PC-3 (cell line): ENCODE measurements around the gene DBP. TPM values are rescaled to one million over a fixed set of nuclear protein-coding genes. Genes with fewer than 3 reads are reported as not detected.

Experiments
- ATAC-seq: fragments of 200-7000 bp; cut with Tn5 transposase; 2 replicates; pipeline ENCODE4 v1.9.1; 2020; ENCODE audit warnings: mild to moderate bottlenecking, moderate library complexity
- BruUV-seq: library from RNA; stranded (reverse); fragments of 400-500 nt; replicated peaks from 2 replicates; lab custom pipeline; 2021; lab: Mats Ljungman, UMichigan
- CTCF ChIA-PET: fragments of 300-600 bp; sonication (Branson Sonifier 250); formaldehyde crosslinking; loops from one replicate; lab custom pipeline; 2022; ENCODE audit warnings: antibody characterized with exemption; lab: Charles Lee
- POLR2A ChIA-PET: fragments of 300-600 bp; sonication (Branson Sonifier 250); formaldehyde crosslinking; loops from one replicate; lab custom pipeline; 2022; ENCODE audit warnings: antibody characterized with exemption; ENCODE audit not compliant: unreplicated experiment; lab: Charles Lee
- DNase-seq: peaks from one replicate; pipeline ENCODE4 v3.0.0-alpha.2; 2015
- H2AFZ ChIP-seq: fragments of 300-600 bp; sonication (generic); 2 replicates; pipeline ENCODE4 v1.6.0; 2016; ENCODE audit warnings: antibody characterized with exemption, low read length
- H3F3A ChIP-seq: fragments of 300-600 bp; sonication (generic); one replicate; pipeline ENCODE4 v1.6.0; 2017; ENCODE audit warnings: antibody characterized with exemption, low read length, control low read depth, mild to moderate bottlenecking; ENCODE audit not compliant: unreplicated experiment
- H3K27ac ChIP-seq: fragments of 300-600 bp; sonication (generic); 2 replicates; pipeline ENCODE4 v1.5.1; 2016; ENCODE audit warnings: mild to moderate bottlenecking, low read length
- H3K27me3 ChIP-seq: fragments of 300-600 bp; sonication (generic); 2 replicates; pipeline ENCODE4 v1.6.1; 2016; ENCODE audit warnings: low read length, mixed read lengths
- H3K36me3 ChIP-seq: fragments of 300-600 bp; sonication (generic); 2 replicates; pipeline ENCODE4 v1.6.1; 2016; ENCODE audit warnings: low read depth, mixed run types, low read length, mixed read lengths
- H3K4me1 ChIP-seq: fragments of 300-600 bp; sonication (generic); 2 replicates; pipeline ENCODE4 v1.5.1; 2016; ENCODE audit warnings: low read length; ENCODE audit not compliant: insufficient read depth
- H3K4me2 ChIP-seq: fragments of 300-600 bp; sonication (generic); 2 replicates; pipeline ENCODE4 v1.6.0; 2016; ENCODE audit warnings: low read length
- H3K4me3 ChIP-seq: fragments of 300-600 bp; sonication (generic); 2 replicates; pipeline ENCODE4 v1.5.1; 2016; ENCODE audit warnings: mild to moderate bottlenecking, low read length, mixed read lengths
- H3K79me2 ChIP-seq: fragments of 300-600 bp; sonication (generic); 2 replicates; pipeline ENCODE4 v1.6.1; 2017; ENCODE audit warnings: low read length, mixed read lengths
- H3K9ac ChIP-seq: fragments of 300-600 bp; sonication (generic); 2 replicates; pipeline ENCODE4 v1.6.0; 2016; ENCODE audit warnings: mild to moderate bottlenecking, low read length
- H3K9me2 ChIP-seq: fragments of 300-600 bp; sonication (generic); replicated peaks from 2 replicates; pipeline ENCODE4 v1.6.1; 2016; ENCODE audit warnings: mixed run types, low read length, mixed read lengths
- H3K9me3 ChIP-seq: fragments of 300-600 bp; sonication (generic); 2 replicates; pipeline ENCODE4 v1.6.1; 2016; ENCODE audit warnings: low read length, mixed read lengths
- H4K20me1 ChIP-seq: fragments of 300-600 bp; sonication (generic); 2 replicates; pipeline ENCODE4 v1.6.1; 2016; ENCODE audit warnings: low read length, mixed read lengths
- EZH2 ChIP-seq: fragments of 300-600 bp; sonication (generic); IDR thresholded peaks from one replicate; pipeline ENCODE4 v1.6.1; 2017; ENCODE audit warnings: antibody characterized with exemption, mild to moderate bottlenecking, low read length; ENCODE audit not compliant: unreplicated experiment
- EZH2phosphoT487 ChIP-seq: fragments of 300-600 bp; sonication (generic); IDR thresholded peaks from 2 replicates; pipeline ENCODE4 v1.6.1; 2018; ENCODE audit warnings: mild to moderate bottlenecking, antibody characterized with exemption, low read length, borderline replicate concordance
- intact Hi-C: fragments of 100-400 bp; cut with micrococcal nuclease; formaldehyde crosslinking; loops from 2 replicates; pipeline ENCODE4 v1.9.0; 2023
- total RNA-seq: library from RNA; depleted of rRNA; stranded (reverse); fragments of >200 nt; gene quantifications from 2 replicates; pipeline ENCODE4 v1.2.3, GENCODE V29; 2014
- TF ChIP-seq, protein P1 (sequence below): fragments of 300-600 bp; sonication (generic); conservative IDR thresholded peaks from 2 replicates; pipeline ENCODE4 v1.5.1; 2017; ENCODE audit warnings: antibody characterized with exemption, low read depth, mild to moderate bottlenecking, low read length

DBP gene
- total RNA-seq, 1 experiment from 2014 or later, result 12.2 TPM

DNA sequence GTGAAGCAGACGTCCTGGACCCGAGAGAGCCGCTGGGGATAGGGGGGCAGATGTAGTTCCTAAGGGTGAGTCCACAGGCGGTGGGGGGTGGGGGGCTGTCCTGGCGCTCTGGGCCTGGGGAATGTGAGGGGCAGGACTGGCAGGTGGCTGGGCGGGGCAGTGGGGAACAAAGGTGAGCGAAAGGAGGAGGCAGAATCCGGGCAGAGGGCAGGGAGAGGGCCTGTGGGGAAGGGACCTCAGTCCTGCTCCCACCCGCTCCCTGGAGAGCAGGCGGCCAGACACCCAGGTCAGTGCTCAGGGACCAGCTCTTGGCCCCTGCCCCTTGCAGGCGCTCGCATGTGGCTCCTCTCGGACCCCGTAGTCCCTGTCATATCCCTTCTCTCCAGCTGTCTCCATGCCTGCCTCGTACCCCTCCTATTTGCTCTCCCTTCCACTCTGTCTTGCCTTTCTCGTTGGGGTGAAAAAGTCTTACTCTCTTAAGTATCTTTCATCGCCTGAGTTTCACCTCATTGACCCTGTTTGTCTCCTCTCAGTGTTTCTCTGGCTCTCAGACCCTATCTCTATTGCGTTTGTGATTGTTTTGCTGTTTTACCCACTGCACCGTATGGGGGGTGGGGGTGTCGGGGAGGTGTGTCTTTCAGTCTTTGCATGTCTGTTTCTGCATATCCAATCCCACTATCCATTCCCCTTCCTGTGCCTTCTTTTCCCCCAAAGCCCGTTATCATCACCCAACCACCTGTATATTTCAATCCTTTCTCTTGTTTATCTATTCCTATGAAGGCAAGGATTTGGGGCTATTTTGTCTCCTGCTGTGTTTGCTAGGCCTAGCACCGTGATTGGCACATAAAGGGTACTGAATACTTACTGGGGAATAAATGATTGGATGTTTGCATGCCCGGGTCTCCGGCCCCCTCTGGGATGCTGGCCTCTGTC lies 12.1 kb downstream of the DBP start:
- no peak for TF ChIP-seq EZH2
- TF ChIP-seq, protein P1, sequence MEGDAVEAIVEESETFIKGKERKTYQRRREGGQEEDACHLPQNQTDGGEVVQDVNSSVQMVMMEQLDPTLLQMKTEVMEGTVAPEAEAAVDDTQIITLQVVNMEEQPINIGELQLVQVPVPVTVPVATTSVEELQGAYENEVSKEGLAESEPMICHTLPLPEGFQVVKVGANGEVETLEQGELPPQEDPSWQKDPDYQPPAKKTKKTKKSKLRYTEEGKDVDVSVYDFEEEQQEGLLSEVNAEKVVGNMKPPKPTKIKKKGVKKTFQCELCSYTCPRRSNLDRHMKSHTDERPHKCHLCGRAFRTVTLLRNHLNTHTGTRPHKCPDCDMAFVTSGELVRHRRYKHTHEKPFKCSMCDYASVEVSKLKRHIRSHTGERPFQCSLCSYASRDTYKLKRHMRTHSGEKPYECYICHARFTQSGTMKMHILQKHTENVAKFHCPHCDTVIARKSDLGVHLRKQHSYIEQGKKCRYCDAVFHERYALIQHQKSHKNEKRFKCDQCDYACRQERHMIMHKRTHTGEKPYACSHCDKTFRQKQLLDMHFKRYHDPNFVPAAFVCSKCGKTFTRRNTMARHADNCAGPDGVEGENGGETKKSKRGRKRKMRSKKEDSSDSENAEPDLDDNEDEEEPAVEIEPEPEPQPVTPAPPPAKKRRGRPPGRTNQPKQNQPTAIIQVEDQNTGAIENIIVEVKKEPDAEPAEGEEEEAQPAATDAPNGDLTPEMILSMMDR, result no peak
- TF ChIP-seq EZH2phosphoT487, result no peak
- no peak overlapping the region for H3K4me2 ChIP-seq
- no peaks in the 10 kb centered on the region for H3K27me3 ChIP-seq
- ChIA-PET POLR2A (no interaction called here), CTCF (no interaction called here)
- H3K4me1 ChIP-seq, result 0 out of 2 replicates have a peak, but pooled peaks cover 2% of the 10 kb centered on the region
- no peaks in the 10 kb centered on the region for H3K36me3 ChIP-seq
- no peaks in the 10 kb centered on the region for H4K20me1 ChIP-seq
- no peak overlapping the region for H2AFZ ChIP-seq
- H3K79me2 ChIP-seq, result peaks cover 3% of the 10 kb centered on the region
- no peaks in the 10 kb centered on the region for H3K9me3 ChIP-seq
- intact Hi-C loops, result no loop called here
- H3K4me3 ChIP-seq, result no peak overlapping the region
- no peak for DNase-seq
- no peak for ATAC-seq
- no peaks in the 10 kb centered on the region for H3F3A ChIP-seq
- no peak overlapping the region for H3K9ac ChIP-seq
- no peak overlapping the region for H3K27ac ChIP-seq
- BruUV-seq, result no TSS peak
- no peaks in the 10 kb centered on the region for H3K9me2 ChIP-seq

DNA sequence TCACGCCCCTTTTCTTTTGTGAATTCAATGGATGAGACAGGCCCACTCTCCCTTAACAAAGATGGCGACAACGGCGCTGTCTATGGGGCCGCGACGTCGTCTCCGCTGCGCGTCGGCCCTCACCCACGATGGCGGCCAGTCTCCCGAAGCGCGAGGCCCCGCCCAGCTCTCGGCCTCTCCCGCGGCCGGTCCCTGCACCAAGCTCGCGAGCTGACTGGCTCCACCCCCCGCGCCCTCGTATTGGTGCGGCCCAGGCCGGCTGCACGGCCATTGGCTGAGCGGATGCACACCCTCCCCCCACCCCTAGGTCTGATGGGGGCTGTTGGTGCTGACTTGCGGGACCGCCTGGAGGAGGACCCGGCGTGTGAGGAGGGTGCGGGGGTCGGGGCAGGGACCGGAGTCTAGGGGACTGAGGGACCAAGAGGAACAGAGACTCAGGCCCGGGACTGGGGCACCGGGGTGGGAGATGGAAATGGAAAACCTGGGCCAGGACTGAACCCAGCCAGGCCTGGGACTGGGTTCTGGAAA lies 13.0 kb downstream of the DBP start:
- Histone ChIP-seq H3K79me2 (peaks cover 8% of the 10 kb centered on the region), H3K27me3 (no peaks in the 10 kb centered on the region), H2AFZ (no peak overlapping the region), H3K9ac (no peak overlapping the region), H3F3A (no peaks in the 10 kb centered on the region), H3K36me3 (no peaks in the 10 kb centered on the region), H3K27ac (no peak overlapping the region), H3K9me3 (no peaks in the 10 kb centered on the region), H4K20me1 (no peaks in the 10 kb centered on the region), H3K4me2 (no peak overlapping the region), H3K4me3 (no peak overlapping the region), H3K9me2 (no peaks in the 10 kb centered on the region), H3K4me1 (0 out of 2 replicates have a peak, but pooled peaks cover 7% of the 10 kb centered on the region)
- no peak for ATAC-seq
- no peak for DNase-seq
- ChIA-PET CTCF (no interaction called here), POLR2A (no interaction called here)
- intact Hi-C loops, result no loop called here
- no peak for TF ChIP-seq EZH2phosphoT487
- TF ChIP-seq, protein P1, result no peak
- TF ChIP-seq EZH2, result no peak
- BruUV-seq, result no TSS peak
